CD4-positive, alpha-beta memory T cell (primary cell): ENCODE results near the gene TBCD. TPM values are rescaled to one million over a fixed set of nuclear protein-coding genes. Genes with fewer than 3 reads are reported as not detected.
"Not testable (repeated sequence)": the region's sequence is repeated elsewhere in the genome, so short reads cannot be mapped to it uniquely, and the experiment has no call there.

Experiments used
- CTCF ChIA-PET: fragments of 350-600 bp; sonication (Branson Sonifier 250); formaldehyde crosslinking; loops from one replicate; lab custom pipeline; 2021; ENCODE audit warnings: inconsistent platforms; ENCODE audit not compliant: partially characterized antibody; lab: Charles Lee
- POLR2A ChIA-PET: fragments of 350-600 bp; sonication (Branson Sonifier 250); formaldehyde crosslinking; loops from one replicate; lab custom pipeline; 2021; ENCODE audit not compliant: partially characterized antibody; lab: Charles Lee
- DNase-seq, 5 donors: peaks; one replicate each; pipeline versions ENCODE4 v3.0.0 to v3.0.0-alpha.2; 2020 to 2022; ENCODE audit warnings: mixed read lengths in 1 of 5
- H3K27ac ChIP-seq: one replicate; pipeline ENCODE4 v1.7.0; 2013; ENCODE audit warnings: low read depth, low read length
- H3K27me3 ChIP-seq: 2 replicates; pipeline ENCODE4 v1.7.0; 2013; ENCODE audit warnings: mild to moderate bottlenecking, low read length, moderate library complexity; ENCODE audit not compliant: insufficient read depth
- H3K36me3 ChIP-seq: 2 replicates; pipeline ENCODE4 v1.7.0; 2013; ENCODE audit warnings: mild to moderate bottlenecking, low read length, moderate library complexity; ENCODE audit not compliant: insufficient read depth
- H3K4me1 ChIP-seq: 2 replicates; pipeline ENCODE4 v1.7.0; 2013; ENCODE audit warnings: mild to moderate bottlenecking, low read length, moderate library complexity; ENCODE audit not compliant: insufficient read depth
- H3K4me3 ChIP-seq, 2 donors: one replicate each; pipeline ENCODE4 v1.7.0; 2013; ENCODE audit warnings: low read length in 2 of 2, mild to moderate bottlenecking in 1 of 2
- H3K9me3 ChIP-seq, 2 donors: one replicate each; pipeline ENCODE4 v1.7.0; 2013; ENCODE audit warnings: low read length in 2 of 2, control low read depth in 1 of 2; ENCODE audit not compliant: control insufficient read depth in 1 of 2
- H3K27ac Mint-ChIP-seq, 7 donors: one replicate each; pipeline ENCODE4 v1.8.0; 2020 to 2021; ENCODE audit warnings: mixed read lengths in 7 of 7, mild to moderate bottlenecking in 6 of 7, inconsistent platforms in 3 of 7, moderate library complexity in 3 of 7
- H3K27me3 Mint-ChIP-seq, 2 donors: one replicate each; pipeline ENCODE4 v1.8.0; 2020 to 2021; ENCODE audit warnings: mixed read lengths in 2 of 2
- H3K36me3 Mint-ChIP-seq, 2 donors: one replicate each; pipeline ENCODE4 v1.8.0; 2020 to 2021; ENCODE audit warnings: mixed read lengths in 2 of 2, inconsistent platforms in 1 of 2, mild to moderate bottlenecking in 1 of 2
- H3K4me1 Mint-ChIP-seq, 4 donors: one replicate each; pipeline ENCODE4 v1.8.0; 2020 to 2021; ENCODE audit warnings: mixed read lengths in 4 of 4, mild to moderate bottlenecking in 1 of 4
- H3K4me3 Mint-ChIP-seq, 8 donors: one replicate each; pipeline ENCODE4 v1.8.0; 2020 to 2021; ENCODE audit warnings: mixed read lengths in 8 of 8, mild to moderate bottlenecking in 7 of 8, moderate library complexity in 6 of 8, inconsistent platforms in 3 of 8
- H3K9me3 Mint-ChIP-seq, 8 donors: one replicate each; pipeline ENCODE4 v1.8.0; 2020 to 2021; ENCODE audit warnings: mixed read lengths in 8 of 8, mild to moderate bottlenecking in 5 of 8, inconsistent platforms in 3 of 8, moderate library complexity in 1 of 8
- intact Hi-C: fragments of 100-400 bp; cut with micrococcal nuclease; formaldehyde crosslinking; loops from one replicate; pipeline ENCODE4 v1.15.1; 2023
- polyA plus RNA-seq, 2 donors: library from polyadenylated mRNA; unstranded; fragments of 300-500 nt; fragmentation: Illumina TruSeq; gene quantifications; one replicate each; pipeline ENCODE4 v1.2.3, GENCODE V29; 2021
- total RNA-seq, 2 experiments: library from RNA; stranded (reverse); gene quantifications; one replicate each; pipeline ENCODE4 v1.2.3, GENCODE V29; 2021

TBCD gene
- total and polyA plus RNA-seq, 4 experiments from 2014 or later: 102 to 263 (median 192) TPM

DNA sequence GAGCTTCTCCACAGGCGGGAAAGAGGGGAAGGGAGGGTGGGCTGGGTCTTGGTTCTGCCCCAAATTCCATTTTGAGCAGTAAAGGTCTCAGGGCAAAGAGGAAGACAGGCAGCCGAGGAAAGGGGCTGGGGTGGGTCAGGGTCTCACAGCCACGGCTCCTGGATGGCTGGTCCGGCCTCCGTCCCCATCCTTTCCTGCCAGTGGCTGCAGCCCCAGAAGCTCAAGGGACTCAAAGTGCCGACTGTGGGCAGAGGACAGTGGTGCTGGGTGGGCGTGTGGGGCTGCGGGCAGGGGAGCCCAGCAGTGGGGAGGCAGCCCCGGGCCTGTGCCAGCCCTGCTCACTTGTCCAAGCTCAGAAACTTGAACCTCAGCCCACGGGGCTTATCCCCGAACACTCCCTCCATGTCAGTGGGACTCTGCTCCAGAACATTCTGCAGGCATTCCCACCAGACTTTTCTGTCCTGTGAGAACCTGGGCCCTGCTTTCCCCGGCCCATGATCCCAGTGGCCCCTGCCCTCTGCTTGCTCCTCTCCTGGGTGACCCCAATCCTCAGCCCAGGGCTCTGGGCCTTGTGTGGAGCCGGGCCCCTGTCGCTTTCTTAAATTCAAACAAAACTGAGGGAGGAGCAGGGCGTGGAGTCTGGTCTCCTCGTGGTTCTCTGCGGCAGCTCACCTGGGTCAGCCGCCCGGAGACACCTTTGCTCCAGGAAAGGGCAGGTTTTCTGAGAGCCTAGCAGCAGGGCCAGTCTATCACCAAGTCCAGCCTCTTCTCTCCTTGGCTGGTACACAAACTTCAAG is 209.7 kb downstream of the TBCD start:
- Mint-ChIP-seq H3K27ac (no peak overlapping the region), H3K27me3 (no peaks in the 10 kb centered on the region), H3K9me3 (peaks cover 0 to 2% (median 0%) of the 10 kb centered on the region in 8 donors), H3K36me3 (peaks cover 1 to 10% of the 10 kb centered on the region in 2 donors), H3K4me3 (no peak overlapping the region), H3K4me1 (peaks cover 1 to 8% (median 4%) of the 10 kb centered on the region in 4 donors)
- Histone ChIP-seq H3K36me3 (no peaks in the 10 kb centered on the region), H3K27me3 (no peaks in the 10 kb centered on the region), H3K27ac (no peak overlapping the region), H3K9me3 (no peaks in the 10 kb centered on the region), H3K4me1 (peaks cover 3% of the 10 kb centered on the region), H3K4me3 (no peak overlapping the region)
- intact Hi-C loops: no loop called here
- CTCF ChIA-PET: no interaction called here
- no peak for DNase-seq
- POLR2A ChIA-PET: no interaction called here

DNA sequence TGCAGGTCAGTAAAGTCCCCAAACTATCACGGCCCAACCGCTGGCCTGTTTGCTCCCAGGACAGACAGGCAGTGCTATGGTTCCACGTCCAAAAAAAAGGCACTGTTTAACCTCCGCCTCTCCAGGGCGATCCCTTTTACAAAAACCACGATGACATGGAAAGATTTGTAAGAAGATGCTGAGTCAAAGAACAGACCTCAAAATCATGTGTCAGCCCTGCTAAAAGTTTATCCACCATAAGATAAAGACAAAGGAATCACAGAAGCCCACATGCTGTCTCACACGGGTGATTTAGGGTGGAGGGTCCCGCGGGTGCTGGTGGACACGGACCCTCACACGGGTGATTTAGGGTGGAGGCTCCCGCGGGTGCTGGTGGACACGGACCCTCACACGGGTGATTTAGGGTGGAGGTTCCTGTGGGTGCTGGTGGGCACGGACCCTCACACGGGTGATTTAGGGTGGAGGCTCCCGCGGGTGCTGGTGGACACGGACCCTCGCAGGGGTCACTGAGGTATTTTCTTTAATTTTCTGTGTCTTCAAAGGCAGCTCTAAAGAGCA is 210.4 kb downstream of the TBCD start:
- Histone ChIP-seq H3K27ac (no peak overlapping the region), H3K4me1 (peaks cover 3% of the 10 kb centered on the region), H3K4me3 (no peak overlapping the region), H3K36me3 (no peaks in the 10 kb centered on the region), H3K27me3 (no peaks in the 10 kb centered on the region), H3K9me3 (no peaks in the 10 kb centered on the region)
- Mint-ChIP-seq H3K9me3 (peaks cover 0 to 2% (median 0%) of the 10 kb centered on the region in 8 donors), H3K4me1 (peaks cover 1 to 8% (median 4%) of the 10 kb centered on the region in 4 donors), H3K36me3 (peaks cover 1 to 10% of the 10 kb centered on the region in 2 donors), H3K4me3 (no peak overlapping the region), H3K27me3 (no peaks in the 10 kb centered on the region), H3K27ac (no peak overlapping the region)
- POLR2A ChIA-PET: no interaction called here
- CTCF ChIA-PET: no interaction called here
- intact Hi-C loops: no loop called here
- no peak for DNase-seq

DNA sequence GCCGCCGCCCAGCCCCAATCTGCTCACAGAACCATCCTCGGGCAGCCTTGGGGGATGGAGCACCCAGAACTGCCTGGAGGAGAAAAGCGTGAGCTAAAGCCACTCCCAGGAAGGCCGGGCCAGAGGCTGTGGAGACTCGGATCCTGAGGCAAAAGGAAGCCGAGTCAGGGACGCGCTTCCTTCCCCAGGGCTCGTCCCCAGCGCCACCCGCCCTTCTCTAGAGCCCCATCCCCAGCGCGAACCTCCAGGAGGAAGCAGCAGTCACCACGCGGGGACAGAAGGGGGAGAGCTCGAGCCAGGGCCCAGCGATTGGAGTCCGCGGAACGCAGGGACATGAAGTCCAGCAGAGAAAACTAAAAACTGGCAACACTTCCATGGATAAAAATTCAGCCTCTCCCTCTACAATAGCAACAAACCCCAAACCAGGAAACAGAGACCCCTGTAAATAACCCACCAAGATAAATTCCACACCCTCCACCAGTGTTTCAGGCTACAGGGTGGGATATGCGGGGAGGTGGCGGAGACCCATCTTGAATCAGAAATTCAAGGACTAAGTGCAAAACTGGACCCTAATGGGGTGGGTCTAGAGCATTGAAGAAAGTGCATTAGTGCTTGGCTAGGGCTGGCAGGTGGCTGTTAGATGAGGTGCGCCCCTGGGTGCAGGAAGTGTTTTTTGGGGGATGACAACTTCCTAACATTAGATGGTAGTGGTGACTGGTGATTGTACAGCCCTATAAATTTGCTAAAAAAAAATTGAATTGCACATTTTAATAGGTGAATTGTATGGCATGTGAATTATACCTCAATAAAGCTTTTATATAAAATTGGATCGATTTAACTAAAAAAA is 211.5 kb downstream of the TBCD start:
- Histone ChIP-seq H3K9me3 (no peaks in the 10 kb centered on the region), H3K36me3 (no peaks in the 10 kb centered on the region), H3K4me3 (no peak overlapping the region), H3K27me3 (no peaks in the 10 kb centered on the region), H3K27ac (no peak overlapping the region), H3K4me1 (peaks cover 3% of the 10 kb centered on the region)
- H3K27ac Mint-ChIP-seq: peak overlapping the region in 1 of 7 donors; percentile 4
- ChIA-PET CTCF (interaction anchor here (1.2 kb wide), 1 partner anchor 182 kb away, joined by 3 read pairs; no protein-coding TSS in a partner anchor), POLR2A (no interaction called here)
- peaks cover 1 to 8% (median 4%) of the 10 kb centered on the region in 4 donors for H3K4me1 Mint-ChIP-seq
- H3K27me3 Mint-ChIP-seq: no peaks in the 10 kb centered on the region
- DNase-seq: peak in 4 of 5 donors; percentile 16 to 32 (median 24)
- peaks cover 1 to 10% of the 10 kb centered on the region in 2 donors for H3K36me3 Mint-ChIP-seq
- H3K9me3 Mint-ChIP-seq: peaks cover 0 to 2% (median 0%) of the 10 kb centered on the region in 8 donors
- intact Hi-C loops: no loop called here
- peak overlapping the region in 1 of 8 donors; percentile 41 for H3K4me3 Mint-ChIP-seq

DNA sequence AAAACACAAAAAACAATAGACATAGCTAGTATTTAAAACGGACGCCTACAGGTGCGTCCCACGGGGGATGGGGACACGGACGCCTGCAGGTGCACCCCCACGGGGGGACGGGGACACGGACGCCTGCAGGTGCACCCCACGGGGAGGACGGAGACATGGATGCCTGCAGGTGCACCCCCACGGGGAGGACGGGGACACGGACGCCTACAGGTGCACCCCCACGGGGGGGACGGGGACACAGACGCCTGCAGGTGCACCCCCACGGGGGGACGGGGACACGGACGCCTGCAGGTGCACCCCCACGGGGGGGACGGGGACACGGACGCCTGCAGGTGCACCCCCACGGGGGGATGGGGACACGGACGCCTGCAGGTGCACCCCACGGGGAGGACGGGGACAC is 212.6 kb downstream of the TBCD start:
- CTCF ChIA-PET: interaction anchor here (0.7 to 1.2 kb wide), 2 partner anchors 184 to 240 kb away, joined by 3 read pairs; no protein-coding TSS in a partner anchor
- H3K36me3 ChIP-seq, H3K4me3 ChIP-seq, H3K27me3 Mint-ChIP-seq, H3K4me3 Mint-ChIP-seq, POLR2A ChIA-PET, H3K4me1 Mint-ChIP-seq, H3K27me3 ChIP-seq, DNase-seq, H3K27ac ChIP-seq, H3K9me3 ChIP-seq, H3K9me3 Mint-ChIP-seq, intact Hi-C loops, H3K4me1 ChIP-seq, H3K27ac Mint-ChIP-seq, H3K36me3 Mint-ChIP-seq: not testable (repeated sequence)

DNA sequence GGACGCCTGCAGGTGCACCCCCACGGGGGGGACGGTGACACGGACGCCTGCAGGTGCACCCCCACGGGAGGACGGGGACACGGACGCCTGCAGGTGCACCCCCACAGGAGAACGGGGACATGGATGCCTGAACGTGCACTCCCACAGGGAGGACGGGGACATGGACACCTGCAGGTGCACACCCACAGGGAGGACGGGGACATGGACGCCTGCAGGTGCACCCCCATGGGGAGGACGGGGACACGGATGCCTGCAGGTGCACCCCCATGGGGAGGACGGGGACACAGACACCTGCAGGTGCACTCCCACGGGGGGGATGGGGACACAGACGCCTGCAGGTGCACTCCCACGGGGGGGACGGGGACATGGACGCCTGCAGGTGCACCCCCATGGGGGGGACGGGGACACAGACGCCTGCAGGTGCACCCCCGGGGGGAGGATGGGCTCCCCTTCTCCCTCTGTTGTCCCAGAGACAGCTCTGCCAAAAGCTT is 213.0 kb downstream of the TBCD start:
- H3K4me1 Mint-ChIP-seq: peaks cover 1 to 8% (median 4%) of the 10 kb centered on the region in 4 donors
- no peak overlapping the region for H3K4me3 ChIP-seq
- no peak for DNase-seq

DNA sequence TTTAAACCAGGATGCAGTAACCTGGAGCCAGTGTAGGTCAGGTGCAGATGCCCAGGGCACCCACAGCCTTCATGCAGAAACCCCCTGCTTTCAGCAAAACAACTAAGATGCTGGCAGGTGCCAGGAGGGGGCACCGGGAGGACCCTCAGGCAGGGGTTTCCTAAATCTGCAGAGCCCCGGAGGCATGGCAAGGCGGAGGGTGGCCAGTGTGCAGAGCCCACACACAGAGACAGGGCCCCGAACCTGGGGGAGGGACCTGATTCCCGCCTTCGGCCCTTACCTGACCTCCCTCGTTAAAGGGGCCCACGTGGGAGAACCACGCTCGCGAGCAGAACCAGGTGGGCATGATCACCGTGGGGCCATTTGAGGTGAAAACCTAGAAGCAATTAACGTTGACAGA is 213.5 kb downstream of the TBCD start:
- H3K36me3 ChIP-seq: no peaks in the 10 kb centered on the region
- Mint-ChIP-seq H3K36me3 (peaks cover 0 to 1% of the 10 kb centered on the region in 2 donors), H3K4me3 (no peak overlapping the region), H3K27me3 (no peaks in the 10 kb centered on the region), H3K9me3 (no peaks in the 10 kb centered on the region), H3K27ac (no peak overlapping the region), H3K4me1 (peaks cover 1 to 8% (median 4%) of the 10 kb centered on the region in 4 donors)
- H3K27me3 ChIP-seq: no peaks in the 10 kb centered on the region
- H3K27ac ChIP-seq: no peak overlapping the region
- DNase-seq: no peak
- no peaks in the 10 kb centered on the region for H3K9me3 ChIP-seq
- intact Hi-C loops: no loop called here
- H3K4me3 ChIP-seq: no peak overlapping the region
- ChIA-PET POLR2A (no interaction called here), CTCF (no interaction called here)
- peaks cover 3% of the 10 kb centered on the region for H3K4me1 ChIP-seq

More for the DNA sequence above, 213.0 kb downstream of the TBCD start:
- no peaks in the 10 kb centered on the region for H3K36me3 ChIP-seq
- CTCF ChIA-PET: no interaction called here
- no peak overlapping the region for H3K27ac Mint-ChIP-seq
- peaks cover 3% of the 10 kb centered on the region for H3K4me1 ChIP-seq
- H3K9me3 ChIP-seq: no peaks in the 10 kb centered on the region
- H3K4me3 Mint-ChIP-seq: no peak overlapping the region
- POLR2A ChIA-PET: no interaction called here
- no peaks in the 10 kb centered on the region for H3K9me3 Mint-ChIP-seq
- peaks cover 0 to 1% of the 10 kb centered on the region in 2 donors for H3K36me3 Mint-ChIP-seq
- intact Hi-C loops: no loop called here
- no peaks in the 10 kb centered on the region for H3K27me3 ChIP-seq
- no peak overlapping the region for H3K27ac ChIP-seq
- no peaks in the 10 kb centered on the region for H3K27me3 Mint-ChIP-seq

DNA sequence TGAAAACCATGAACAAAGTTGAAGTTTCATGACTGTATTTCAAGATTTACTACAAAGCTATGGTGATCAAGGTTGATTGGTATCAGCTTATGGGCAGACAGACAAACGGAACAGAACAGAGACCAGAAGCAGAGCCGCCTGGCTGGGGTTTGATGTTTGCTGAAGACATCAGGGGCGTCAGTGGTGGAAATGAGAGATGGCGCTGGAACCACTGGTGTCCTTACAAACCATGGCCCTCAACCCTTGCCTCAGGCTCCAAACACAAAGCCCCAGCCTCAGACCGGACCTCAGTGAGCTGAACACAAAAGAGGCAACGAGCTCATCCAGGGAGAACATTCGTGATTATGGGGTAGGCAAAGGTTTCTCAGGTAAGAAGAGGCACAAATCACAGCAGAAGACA is 214.6 kb downstream of the TBCD start:
- Histone ChIP-seq H3K27ac (no peak overlapping the region), H3K9me3 (no peaks in the 10 kb centered on the region), H3K4me1 (peaks cover 3% of the 10 kb centered on the region), H3K27me3 (no peaks in the 10 kb centered on the region), H3K36me3 (no peaks in the 10 kb centered on the region), H3K4me3 (no peak overlapping the region)
- Mint-ChIP-seq H3K27ac (no peak overlapping the region), H3K4me1 (peaks cover 1 to 8% (median 4%) of the 10 kb centered on the region in 4 donors), H3K9me3 (no peaks in the 10 kb centered on the region), H3K36me3 (peaks cover 0 to 1% of the 10 kb centered on the region in 2 donors), H3K27me3 (no peaks in the 10 kb centered on the region), H3K4me3 (no peak overlapping the region)
- intact Hi-C loops: no loop called here
- CTCF ChIA-PET: no interaction called here
- DNase-seq: no peak
- POLR2A ChIA-PET: no interaction called here
